ENCODE results near the gene CAPN15.
"Not testable (repeated sequence)": the region's sequence is repeated elsewhere in the genome, so short reads cannot be mapped to it uniquely, and the experiment has no call there.

The CAPN15 gene

GRCh38 chr16:506246-506546 lies 21.3 kb upstream of the CAPN15 start:
- no peak for TF ChIP-seq CTCF (conservative IDR thresholded peaks at IDR 0.05; ENCODE audit: low read depth, low read length)
- Histone ChIP-seq H3K27me3 (ENCODE audit: insufficient read depth, low read depth) (no peaks in the 10 kb centered on the region), H3K79me2 (ENCODE audit: insufficient read depth, low read depth) (no peaks in the 10 kb centered on the region), H2AFZ (ENCODE audit: low read depth) (no peak overlapping the region), H3K9ac (no peak overlapping the region), H3K36me3 (ENCODE audit: insufficient read depth) (no peaks in the 10 kb centered on the region), H3K4me2 (no peak overlapping the region), H3K27ac (no peak overlapping the region), H4K20me1 (ENCODE audit: insufficient read depth) (no peaks in the 10 kb centered on the region), H3K4me1 (ENCODE audit: low read depth, poor library complexity, severe bottlenecking) (no peaks in the 10 kb centered on the region), H3K4me3 (IDR thresholded peaks at IDR 0.05; ENCODE audit: insufficient read depth, low read depth, low read length) (no peak overlapping the region)

- H3K4me2 ChIP-seq; H3K36me3 ChIP-seq (ENCODE audit: insufficient read depth); H2AFZ ChIP-seq (ENCODE audit: low read depth); H4K20me1 ChIP-seq (ENCODE audit: insufficient read depth); H3K9ac ChIP-seq; H3K79me2 ChIP-seq (ENCODE audit: insufficient read depth, low read depth); H3K4me3 ChIP-seq (IDR thresholded peaks at IDR 0.05; ENCODE audit: insufficient read depth, low read depth, low read length); H3K27ac ChIP-seq; H3K4me1 ChIP-seq (ENCODE audit: low read depth, poor library complexity, severe bottlenecking); H3K27me3 ChIP-seq (ENCODE audit: insufficient read depth, low read depth): not testable (repeated sequence)
Observed at GRCh38 chr16:507527-507926, 20.0 kb upstream of the CAPN15 start.

DNA sequence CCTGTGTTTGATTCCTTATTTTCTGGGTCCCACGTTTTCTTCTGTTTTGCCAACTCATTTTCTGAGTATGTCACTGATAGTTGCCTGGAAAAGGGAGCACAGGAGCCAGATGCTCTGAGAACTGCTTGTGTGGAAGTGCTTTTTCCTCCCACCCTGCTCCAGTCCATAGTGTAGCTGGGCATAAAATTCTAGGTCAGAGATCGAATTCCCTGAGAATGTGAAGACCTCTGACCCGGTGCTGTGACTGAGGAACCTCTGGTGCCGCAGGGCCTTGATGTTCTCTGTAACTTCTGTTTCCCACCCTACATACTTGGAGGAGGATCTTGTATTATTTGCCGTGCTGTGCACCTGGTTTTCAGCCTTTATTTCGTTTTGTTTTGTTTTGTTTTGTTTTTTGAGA lies 19.5 kb upstream of the CAPN15 start:
- Histone ChIP-seq H3K36me3 (ENCODE audit: insufficient read depth) (no peaks in the 10 kb centered on the region), H3K27ac (no peak overlapping the region), H3K79me2 (ENCODE audit: insufficient read depth, low read depth) (no peaks in the 10 kb centered on the region), H3K4me2 (no peak overlapping the region), H3K4me1 (ENCODE audit: low read depth, poor library complexity, severe bottlenecking) (no peaks in the 10 kb centered on the region), H3K27me3 (ENCODE audit: insufficient read depth, low read depth) (no peaks in the 10 kb centered on the region), H2AFZ (ENCODE audit: low read depth) (no peak overlapping the region), H3K4me3 (IDR thresholded peaks at IDR 0.05; ENCODE audit: insufficient read depth, low read depth, low read length) (no peak overlapping the region), H4K20me1 (ENCODE audit: insufficient read depth) (no peaks in the 10 kb centered on the region), H3K9ac (no peak overlapping the region)
- no peak for TF ChIP-seq CTCF (conservative IDR thresholded peaks at IDR 0.05; ENCODE audit: low read depth, low read length)

DNA sequence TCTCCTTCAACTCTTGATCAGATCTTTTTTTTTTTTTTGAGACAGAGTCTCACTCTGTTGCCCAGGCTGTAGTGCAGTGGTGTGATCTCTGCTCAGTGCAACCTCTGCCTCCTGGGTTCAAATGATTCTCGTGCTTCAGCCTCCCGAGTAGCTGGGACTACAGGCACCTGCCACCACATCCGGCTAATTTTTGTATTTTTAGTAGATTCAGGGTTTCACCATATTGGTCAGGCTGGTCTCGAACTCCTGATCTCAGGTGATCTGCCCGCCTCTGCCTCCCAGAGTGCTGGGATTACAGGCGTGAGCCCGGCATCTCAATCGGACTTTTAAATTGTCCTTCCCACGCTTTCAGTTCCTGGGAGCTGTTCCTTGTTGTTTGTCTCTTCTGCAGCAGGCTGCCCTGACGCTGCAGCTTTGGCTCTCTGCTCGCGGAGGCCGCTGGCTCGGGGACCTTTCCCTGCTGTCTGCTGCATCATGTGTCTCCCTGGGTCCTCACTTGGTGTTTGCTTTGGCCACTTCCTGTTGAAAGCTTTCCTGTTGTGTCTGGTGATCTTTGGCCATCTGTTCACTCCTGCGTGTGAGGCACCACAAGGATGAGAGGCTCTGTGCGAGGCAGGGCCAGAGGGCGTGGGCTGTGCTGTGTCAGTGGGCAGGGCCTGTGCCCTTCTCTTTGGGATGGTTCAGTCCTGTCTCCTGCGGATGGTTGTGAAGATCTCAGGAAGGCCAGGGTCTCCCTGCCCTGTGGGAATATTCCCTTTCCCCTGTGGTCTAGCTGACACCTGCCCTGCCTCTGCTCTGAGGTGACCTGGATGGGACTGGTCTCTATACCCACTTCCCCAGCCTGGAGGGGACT lies 18.4 kb upstream of the CAPN15 start:
- Histone ChIP-seq H3K4me2 (no peak overlapping the region), H4K20me1 (ENCODE audit: insufficient read depth) (no peaks in the 10 kb centered on the region), H3K9ac (no peak overlapping the region), H3K36me3 (ENCODE audit: insufficient read depth) (no peaks in the 10 kb centered on the region), H3K27me3 (ENCODE audit: insufficient read depth, low read depth) (no peaks in the 10 kb centered on the region), H3K4me3 (IDR thresholded peaks at IDR 0.05; ENCODE audit: insufficient read depth, low read depth, low read length) (no peak overlapping the region), H3K27ac (no peak overlapping the region), H3K4me1 (ENCODE audit: low read depth, poor library complexity, severe bottlenecking) (no peaks in the 10 kb centered on the region), H2AFZ (ENCODE audit: low read depth) (no peak overlapping the region), H3K79me2 (ENCODE audit: insufficient read depth, low read depth) (no peaks in the 10 kb centered on the region)
- no peak for TF ChIP-seq CTCF (conservative IDR thresholded peaks at IDR 0.05; ENCODE audit: low read depth, low read length)

- TF ChIP-seq CTCF (conservative IDR thresholded peaks at IDR 0.05; ENCODE audit: low read depth, low read length): no peak
- Histone ChIP-seq H3K4me1 (ENCODE audit: low read depth, poor library complexity, severe bottlenecking) (no peaks in the 10 kb centered on the region), H3K9ac (no peak overlapping the region), H2AFZ (ENCODE audit: low read depth) (no peak overlapping the region), H3K79me2 (ENCODE audit: insufficient read depth, low read depth) (no peaks in the 10 kb centered on the region), H3K4me3 (IDR thresholded peaks at IDR 0.05; ENCODE audit: insufficient read depth, low read depth, low read length) (no peak overlapping the region), H3K27ac (no peak overlapping the region), H4K20me1 (ENCODE audit: insufficient read depth) (no peaks in the 10 kb centered on the region), H3K27me3 (ENCODE audit: insufficient read depth, low read depth) (no peaks in the 10 kb centered on the region), H3K4me2 (no peak overlapping the region), H3K36me3 (ENCODE audit: insufficient read depth) (no peaks in the 10 kb centered on the region)
Observed at GRCh38 chr16:510066-510825, 17.3 kb upstream of the CAPN15 start.

Data from KMS-11 (cell line).